Measurements from ENCODE around the gene VAPA.

The VAPA gene

DNA sequence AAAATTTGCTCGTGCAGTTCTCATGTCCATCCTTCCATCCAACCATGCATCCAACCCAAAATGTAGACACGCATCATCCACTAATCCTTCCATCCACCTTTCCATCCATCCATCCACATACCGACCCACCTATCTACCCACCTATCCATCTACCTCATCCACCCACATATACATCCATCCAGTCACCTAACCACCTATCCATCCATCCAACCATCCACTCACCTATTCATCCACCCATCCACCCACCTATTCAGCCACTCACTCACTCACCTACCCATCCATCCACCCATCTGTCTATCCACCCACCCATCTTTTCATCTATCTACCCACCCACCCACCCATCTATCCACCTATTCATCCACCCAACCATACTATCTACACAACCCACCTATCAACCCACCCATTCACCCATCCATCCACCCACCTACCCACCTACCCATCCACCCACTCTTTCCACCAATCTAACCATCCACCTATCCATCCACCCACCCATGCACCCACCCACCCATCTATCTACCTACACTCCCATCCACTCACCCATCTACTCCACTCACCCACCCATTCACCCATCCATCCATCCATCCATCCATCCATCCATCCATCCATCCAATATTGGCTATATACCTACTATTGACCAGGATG, 94.3 kb downstream of the VAPA start:
- DNase-seq, result no peak
